Measurements from ENCODE around the gene ELOA. TPM values are rescaled to one million over a fixed set of nuclear protein-coding genes. Genes with fewer than 3 reads are reported as not detected.
A peak's percentile ranks its signal among the peaks of the same experiment; 100 is the strongest.

The ELOA gene
- total and polyA plus RNA-seq, 2 of the 13 experiments (the other 11 are each of a cell fraction or from before 2014, with no cell fraction given), result 14.2 to 28.5 TPM

GRCh38 chr1:23743287-23744152 is at the start of gene ELOA (continued):
- TF ChIP-seq AKNA (CRISPR knock-in tag; IDR thresholded peaks at IDR 0.05; ENCODE audit: borderline replicate concordance) (no peak), DDIT3 (CRISPR knock-in tag; IDR thresholded peaks at IDR 0.05) (no peak), ZNF530 (CRISPR knock-in tag; IDR thresholded peaks at IDR 0.05; ENCODE audit: low read depth) (no peak), NBN (conservative IDR thresholded peaks at IDR 0.05) (no peak), ZNF253 (CRISPR knock-in tag; IDR thresholded peaks at IDR 0.05; ENCODE audit: borderline replicate concordance) (peak; percentile 62; the same call in 1 of the 2 replicates), ZNF564 (CRISPR knock-in tag; IDR thresholded peaks at IDR 0.05) (no peak), ZSCAN5A (CRISPR knock-in tag; IDR thresholded peaks at IDR 0.05; ENCODE audit: borderline replicate concordance) (no peak), HOXA9 (CRISPR knock-in tag; IDR thresholded peaks at IDR 0.05; ENCODE audit: borderline replicate concordance) (no peak), ZNF749 (CRISPR knock-in tag; IDR thresholded peaks at IDR 0.05; ENCODE audit: borderline replicate concordance) (peak; percentile 87), NFAT5 (CRISPR knock-in tag; IDR thresholded peaks at IDR 0.05) (no peak), ZNF326 (CRISPR knock-in tag; IDR thresholded peaks at IDR 0.05; ENCODE audit: borderline replicate concordance) (no peak), ZNF574 (CRISPR knock-in tag; IDR thresholded peaks at IDR 0.05) (peak; percentile 96)
